ENCODE data around the gene SFT2D3. TPM values are rescaled to one million over a fixed set of nuclear protein-coding genes. Genes with fewer than 3 reads are reported as not detected.

SFT2D3 gene
- total and polyA plus RNA-seq, 2 of the 8 experiments (the other 6 are each of a cell fraction or from before 2014, with no cell fraction given), result 7.3 to 10.3 TPM

- TF ChIP-seq CTBP2 (IDR thresholded peaks at IDR 0.05; ENCODE audit: borderline replicate concordance, insufficient read depth, insufficient read length, low read length) (no peak), KDM1A (IDR thresholded peaks at IDR 0.05; ENCODE audit: borderline replicate concordance, low read length) (no peak), JUN (IDR thresholded peaks at IDR 0.05; ENCODE audit: low read depth, low read length) (no peak), CREB1 (IDR thresholded peaks at IDR 0.05) (no peak), FOSL1 (IDR thresholded peaks at IDR 0.05; ENCODE audit: insufficient read depth, low read depth, low read length) (no peak), GTF2F1 (IDR thresholded peaks at IDR 0.05; ENCODE audit: borderline replicate concordance, low read depth, low read length) (no peak), EGR1 (IDR thresholded peaks at IDR 0.05; ENCODE audit: borderline replicate concordance, low read depth, low read length) (no peak)
These were observed 12.3 kb downstream of the SFT2D3 start (continued) for GRCh38 chr2:127713562-127713961.

Measured in H1 (cell line).